Nephron progenitor cell (in vitro differentiated cells): Measurements from ENCODE around the gene ZNF488.
"Not testable (repeated sequence)": the region's sequence is repeated elsewhere in the genome, so short reads cannot be mapped to it uniquely, and the experiment has no call there.

Source experiments
- DNase-seq: peaks from one replicate; pipeline ENCODE4 v3.0.0; 2021
- H3K27ac Mint-ChIP-seq: 2 replicates; pipeline ENCODE4 v1.8.0; 2021; ENCODE audit warnings: mild to moderate bottlenecking, moderate library complexity, mixed read lengths
- H3K27me3 Mint-ChIP-seq: 2 replicates; pipeline ENCODE4 v1.8.0; 2021; ENCODE audit warnings: mild to moderate bottlenecking, low read depth, mixed read lengths; ENCODE audit not compliant: poor library complexity
- H3K36me3 Mint-ChIP-seq: 2 replicates; pipeline ENCODE4 v1.8.0; 2021; ENCODE audit warnings: low read depth, mixed read lengths
- H3K4me1 Mint-ChIP-seq: 2 replicates; pipeline ENCODE4 v1.8.0; 2021; ENCODE audit warnings: mixed read lengths
- H3K4me3 Mint-ChIP-seq: 2 replicates; pipeline ENCODE4 v1.8.0; 2021; ENCODE audit warnings: mild to moderate bottlenecking, moderate library complexity, mixed read lengths
- H3K9me3 Mint-ChIP-seq: 2 replicates; pipeline ENCODE4 v1.8.0; 2021; ENCODE audit warnings: mild to moderate bottlenecking, moderate library complexity, mixed read lengths
- TF ChIP-seq, protein P1 (sequence below): fragments of 200-600 bp; sonication (generic); IDR thresholded peaks from 2 replicates; pipeline ENCODE4 v1.5.0; 2021; ENCODE audit warnings: antibody characterized with exemption

ZNF488 gene

DNA sequence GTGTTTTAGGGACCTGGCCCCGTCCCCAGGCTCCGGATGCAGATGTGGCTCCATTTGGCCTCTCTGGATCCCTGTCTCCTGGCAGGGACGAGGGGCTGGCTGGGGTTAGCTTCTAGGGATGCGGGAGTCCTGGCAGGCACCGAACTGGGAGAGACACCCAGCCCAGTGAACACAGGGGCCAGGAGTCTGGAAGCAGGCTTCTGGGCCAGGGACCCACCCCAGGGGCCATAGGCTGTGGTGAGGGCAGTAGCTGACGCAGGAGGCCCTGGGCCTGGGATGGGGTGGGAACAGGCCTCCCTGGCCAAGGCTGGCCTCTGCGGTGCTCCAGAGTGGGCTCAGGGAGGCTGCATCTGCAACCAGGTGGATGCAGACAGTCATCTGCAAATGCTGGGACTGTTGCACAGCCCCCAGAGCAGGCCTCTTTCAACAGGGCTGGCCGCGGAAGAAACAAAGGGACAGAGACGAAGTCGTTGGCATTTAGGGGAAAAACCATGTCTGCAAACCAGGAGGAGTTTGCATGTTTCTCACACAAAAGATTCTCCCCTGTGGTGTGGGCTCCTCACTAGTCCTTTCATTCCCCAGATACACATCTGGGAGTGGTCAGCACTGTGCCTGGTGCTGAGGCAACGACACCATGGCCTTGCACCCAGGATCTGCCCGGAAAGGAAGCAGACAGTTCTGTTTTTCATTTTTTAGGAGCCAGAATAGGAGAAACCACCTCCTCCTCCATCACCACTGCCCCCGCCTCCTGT, 36.4 kb upstream of the ZNF488 start:
- Mint-ChIP-seq H3K36me3 (no peaks in the 10 kb centered on the region), H3K4me3 (no peak overlapping the region), H3K27me3 (no peaks in the 10 kb centered on the region), H3K27ac (peak overlapping the region; percentile 87), H3K4me1 (peaks cover 22% of the 10 kb centered on the region), H3K9me3 (peaks cover 5% of the 10 kb centered on the region)
- TF ChIP-seq, protein P1, sequence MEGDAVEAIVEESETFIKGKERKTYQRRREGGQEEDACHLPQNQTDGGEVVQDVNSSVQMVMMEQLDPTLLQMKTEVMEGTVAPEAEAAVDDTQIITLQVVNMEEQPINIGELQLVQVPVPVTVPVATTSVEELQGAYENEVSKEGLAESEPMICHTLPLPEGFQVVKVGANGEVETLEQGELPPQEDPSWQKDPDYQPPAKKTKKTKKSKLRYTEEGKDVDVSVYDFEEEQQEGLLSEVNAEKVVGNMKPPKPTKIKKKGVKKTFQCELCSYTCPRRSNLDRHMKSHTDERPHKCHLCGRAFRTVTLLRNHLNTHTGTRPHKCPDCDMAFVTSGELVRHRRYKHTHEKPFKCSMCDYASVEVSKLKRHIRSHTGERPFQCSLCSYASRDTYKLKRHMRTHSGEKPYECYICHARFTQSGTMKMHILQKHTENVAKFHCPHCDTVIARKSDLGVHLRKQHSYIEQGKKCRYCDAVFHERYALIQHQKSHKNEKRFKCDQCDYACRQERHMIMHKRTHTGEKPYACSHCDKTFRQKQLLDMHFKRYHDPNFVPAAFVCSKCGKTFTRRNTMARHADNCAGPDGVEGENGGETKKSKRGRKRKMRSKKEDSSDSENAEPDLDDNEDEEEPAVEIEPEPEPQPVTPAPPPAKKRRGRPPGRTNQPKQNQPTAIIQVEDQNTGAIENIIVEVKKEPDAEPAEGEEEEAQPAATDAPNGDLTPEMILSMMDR: no peak
- no peak for DNase-seq

DNA sequence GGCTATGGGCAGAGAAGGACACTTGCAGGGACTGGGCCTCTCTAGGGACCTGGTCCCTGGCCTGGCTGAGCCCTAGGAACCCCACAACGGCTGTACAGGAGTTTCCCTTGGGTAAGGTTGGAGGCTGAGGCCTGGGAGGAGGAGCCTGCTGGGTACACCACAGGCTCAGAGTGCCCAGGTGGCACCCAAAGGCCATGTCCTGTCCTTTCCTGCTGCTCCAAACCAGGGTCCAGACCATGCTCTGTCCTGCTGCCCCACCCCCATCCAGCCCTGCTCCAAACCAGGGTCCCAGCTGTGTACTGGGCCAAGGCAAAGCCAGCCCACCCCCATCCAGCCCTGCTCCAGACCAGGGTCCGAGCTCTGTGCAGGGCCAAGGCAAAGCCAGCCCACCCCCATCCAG, 35.3 kb upstream of the ZNF488 start:
- Mint-ChIP-seq H3K9me3 (peaks cover 5% of the 10 kb centered on the region), H3K27me3 (no peaks in the 10 kb centered on the region), H3K27ac (no peak overlapping the region)

DNA sequence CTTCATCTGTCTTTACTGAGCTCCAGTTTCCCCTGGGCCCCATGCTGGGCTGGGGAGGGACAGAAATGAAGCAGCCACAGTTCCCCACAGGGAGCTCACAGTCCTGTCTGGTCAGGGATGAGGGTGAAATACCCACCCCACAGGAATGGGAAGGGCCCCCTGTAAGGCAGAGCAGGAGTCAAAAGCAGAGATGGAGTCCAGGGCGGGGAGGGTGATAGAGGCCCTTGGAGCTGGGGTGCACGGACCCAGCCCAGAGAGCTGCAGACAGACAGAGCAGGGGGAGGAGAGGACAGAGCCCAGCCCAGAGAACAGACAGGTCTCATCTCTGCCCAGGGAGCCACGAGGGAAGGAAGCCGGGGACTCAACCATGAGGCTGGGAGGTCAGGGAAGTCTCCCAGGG, 34.9 kb upstream of the ZNF488 start:
- TF ChIP-seq, protein P1: no peak
- Mint-ChIP-seq H3K27me3 (peaks cover under 1% of the 10 kb centered on the region), H3K4me1 (peaks cover 18% of the 10 kb centered on the region), H3K27ac (no peak overlapping the region), H3K9me3 (peaks cover 2% of the 10 kb centered on the region), H3K4me3 (no peak overlapping the region), H3K36me3 (no peaks in the 10 kb centered on the region)
- DNase-seq: no peak

More for the DNA sequence above, 35.3 kb upstream of the ZNF488 start:
- no peaks in the 10 kb centered on the region for H3K36me3 Mint-ChIP-seq
- H3K4me1 Mint-ChIP-seq: peaks cover 22% of the 10 kb centered on the region
- no peak overlapping the region for H3K4me3 Mint-ChIP-seq
- no peak for DNase-seq
- TF ChIP-seq, protein P1: no peak

DNA sequence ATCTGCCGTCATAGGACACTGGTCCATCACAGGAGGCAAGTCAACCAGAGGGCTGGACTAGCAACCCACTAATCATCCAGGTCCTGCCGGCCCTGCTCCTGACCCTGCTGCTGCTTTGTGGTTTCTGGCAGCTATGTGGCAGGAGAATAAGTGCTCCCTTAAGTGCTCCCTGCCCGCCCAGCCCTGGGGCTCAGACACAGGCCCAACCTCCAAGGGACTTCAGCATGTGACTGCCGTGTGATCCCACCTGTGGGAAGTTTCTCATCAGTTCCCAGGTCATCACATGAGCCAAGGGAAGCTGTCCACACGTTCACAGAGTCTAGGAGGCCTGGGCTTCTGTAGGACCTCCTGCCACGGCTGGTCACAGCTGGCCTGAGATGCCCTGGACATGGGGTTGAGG, 34.2 kb upstream of the ZNF488 start:
- no peaks in the 10 kb centered on the region for H3K9me3 Mint-ChIP-seq
- no peaks in the 10 kb centered on the region for H3K36me3 Mint-ChIP-seq
- peaks cover 4% of the 10 kb centered on the region for H3K27me3 Mint-ChIP-seq
- H3K4me3 Mint-ChIP-seq: no peak overlapping the region
- no peak for DNase-seq
- H3K27ac Mint-ChIP-seq: no peak overlapping the region
- H3K4me1 Mint-ChIP-seq: peaks cover 12% of the 10 kb centered on the region
- TF ChIP-seq, protein P1: no peak

DNA sequence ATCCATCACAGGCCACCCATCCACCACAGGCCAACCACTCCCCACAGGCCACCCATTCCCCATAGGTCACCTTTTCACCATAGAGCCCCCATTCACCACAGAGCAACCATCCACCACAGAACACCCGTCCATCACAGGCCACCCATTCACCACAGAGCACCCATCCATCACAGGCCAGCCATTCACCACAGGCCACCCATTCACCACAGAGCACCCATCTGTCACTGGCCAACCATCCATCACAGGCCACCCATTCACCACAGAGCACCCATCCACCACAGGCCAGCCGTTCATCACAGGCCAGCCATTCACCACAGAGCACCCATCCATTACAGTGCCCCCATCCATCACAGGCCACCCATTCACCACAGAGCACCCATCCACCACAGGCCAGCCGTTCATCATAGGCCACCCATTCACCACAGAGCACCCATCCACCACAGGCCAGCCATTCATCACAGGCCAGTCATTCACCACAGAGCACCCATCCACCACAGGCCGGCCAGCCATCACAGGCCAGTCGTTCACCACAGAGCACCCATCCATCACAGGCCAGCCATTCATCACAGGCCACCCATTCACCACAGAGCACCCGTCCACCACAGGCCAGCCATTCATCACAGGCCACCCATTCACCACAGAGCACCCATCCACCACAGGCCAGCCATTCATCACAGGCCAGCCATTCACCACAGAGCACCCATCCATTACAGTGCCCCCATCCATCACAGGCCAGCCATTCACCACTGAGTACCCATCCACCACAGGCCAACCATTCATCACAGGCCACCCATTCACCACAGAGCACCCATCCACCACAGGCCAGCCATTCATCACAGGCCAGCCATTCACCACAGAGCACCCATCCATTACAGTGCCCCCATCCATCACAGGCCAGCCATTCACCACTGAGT, 32.5 kb upstream of the ZNF488 start:
- not testable (repeated sequence) for H3K27ac Mint-ChIP-seq, H3K4me1 Mint-ChIP-seq, H3K27me3 Mint-ChIP-seq, DNase-seq, H3K36me3 Mint-ChIP-seq, H3K9me3 Mint-ChIP-seq, H3K4me3 Mint-ChIP-seq

DNA sequence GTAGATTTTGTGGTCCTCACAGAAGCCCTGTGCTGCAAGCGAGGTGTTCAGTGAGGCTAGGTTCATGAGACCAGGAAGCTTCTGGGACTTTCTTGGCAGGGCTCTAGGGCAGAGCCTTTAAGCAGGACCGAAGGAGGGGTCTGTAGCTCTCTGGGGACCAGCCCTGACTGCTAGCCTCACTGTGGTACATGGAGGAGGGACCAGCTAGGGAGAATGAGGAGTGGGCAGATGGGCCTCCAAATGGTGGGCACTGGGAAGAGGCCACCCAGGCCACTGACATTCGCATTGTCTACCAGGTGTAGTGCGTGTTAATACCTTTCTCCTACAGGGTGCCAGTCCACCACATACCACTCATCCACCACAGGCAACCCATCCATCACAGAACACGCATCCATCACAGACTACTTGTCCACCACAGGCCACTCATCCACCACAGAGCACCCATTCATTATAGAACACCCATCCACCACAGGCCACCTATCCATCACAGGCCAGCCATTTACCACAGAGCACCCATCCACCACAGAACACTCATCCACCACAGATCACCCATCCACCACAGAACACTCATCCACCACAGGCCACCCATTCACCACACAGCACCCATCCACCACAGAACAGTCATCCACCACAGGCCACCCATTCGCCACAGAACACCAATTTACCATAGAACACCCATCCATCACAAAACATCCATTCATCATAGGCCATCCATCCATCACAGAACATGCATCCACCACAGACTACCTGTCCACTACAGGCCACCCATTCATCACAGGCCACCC, 31.6 kb upstream of the ZNF488 start:
- DNase-seq: no peak
- Mint-ChIP-seq H3K4me3 (no peak overlapping the region), H3K27me3 (peaks cover 4% of the 10 kb centered on the region), H3K27ac (no peak overlapping the region), H3K36me3 (no peaks in the 10 kb centered on the region), H3K9me3 (no peaks in the 10 kb centered on the region), H3K4me1 (peaks cover 4% of the 10 kb centered on the region)
- TF ChIP-seq, protein P1: no peak
